ENCODE data around the gene STEAP4.
"Not testable (repeated sequence)": the region's sequence is repeated elsewhere in the genome, so short reads cannot be mapped to it uniquely, and the experiment has no call there.

The STEAP4 gene

DNA sequence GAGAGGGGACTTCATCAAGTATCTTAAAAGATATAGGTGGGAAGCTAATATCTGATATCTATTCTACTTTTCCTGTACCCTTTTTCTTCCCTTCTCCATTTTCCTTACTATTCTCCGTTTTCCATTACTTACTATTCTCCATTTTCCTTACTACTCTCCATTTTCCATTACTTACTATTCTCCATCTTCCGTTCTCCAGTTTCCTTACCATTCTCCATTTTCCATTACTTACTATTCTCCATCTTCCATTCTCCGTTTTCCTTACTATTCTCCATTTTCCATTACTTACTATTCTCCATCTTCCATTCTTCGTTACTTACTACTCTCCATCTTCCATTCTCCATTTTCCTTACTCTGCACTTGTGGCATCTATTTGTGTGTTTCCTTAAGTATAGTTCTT, 39.3 kb downstream of the STEAP4 start:
- no peak for DNase-seq

DNA sequence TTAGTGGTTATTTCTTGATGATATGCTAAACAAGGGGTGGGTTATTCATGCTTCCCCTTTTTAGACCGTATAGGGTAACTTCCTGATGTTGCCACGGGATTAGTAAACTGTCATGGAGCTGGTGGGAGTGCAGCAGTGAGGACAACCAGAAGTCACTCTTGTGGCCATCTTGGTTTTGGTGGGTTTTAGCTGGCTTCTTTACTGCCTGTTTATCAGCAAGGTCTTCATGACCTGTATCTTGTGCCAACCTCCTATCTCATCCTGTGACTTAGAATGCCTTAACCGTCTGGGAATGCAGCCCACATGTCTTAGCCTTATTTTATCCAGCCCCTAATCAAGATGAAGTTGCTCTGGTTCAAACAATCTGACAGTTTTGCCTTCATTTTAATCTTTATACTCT, 41.7 kb downstream of the STEAP4 start:
- DNase-seq = not testable (repeated sequence)

DNA sequence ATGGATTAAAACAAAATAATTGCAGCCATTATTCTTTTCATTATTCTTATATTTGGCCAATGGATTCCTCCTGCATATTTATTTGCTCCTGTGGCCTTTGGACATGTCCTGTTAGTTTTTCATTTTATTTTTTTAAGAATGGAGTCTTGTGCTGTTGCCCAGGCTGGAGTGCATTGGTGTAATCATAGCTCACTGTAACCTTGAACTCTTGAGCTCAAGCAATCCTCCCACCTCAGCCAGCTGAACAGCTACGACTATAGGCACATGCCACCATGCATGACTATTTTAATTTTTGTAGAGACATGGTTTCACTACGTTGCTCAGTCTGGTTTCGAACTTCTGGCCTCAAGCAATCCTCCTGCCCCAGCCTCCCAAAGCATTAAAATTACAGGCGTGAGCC, 44.1 kb downstream of the STEAP4 start:
- no peak for DNase-seq

DNA sequence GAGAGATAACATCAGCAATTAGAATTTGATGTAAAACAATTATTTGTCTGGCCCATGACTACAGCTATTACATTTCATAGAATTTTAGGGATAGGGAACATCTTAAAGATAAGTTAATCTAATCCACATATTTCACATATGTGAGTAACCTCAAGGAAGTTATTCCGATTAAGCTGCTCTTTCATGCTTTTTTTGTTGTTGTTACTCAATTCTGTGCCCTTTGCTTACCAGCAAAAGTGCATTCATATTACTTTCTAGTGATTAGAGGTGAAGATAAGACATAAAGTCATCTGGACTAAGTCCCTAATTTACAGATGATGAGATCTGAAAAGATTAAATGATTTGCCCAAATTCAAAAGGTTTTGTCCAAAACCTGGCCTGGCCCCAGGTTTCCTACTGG, 46.0 kb downstream of the STEAP4 start:
- no peak for DNase-seq

DNA sequence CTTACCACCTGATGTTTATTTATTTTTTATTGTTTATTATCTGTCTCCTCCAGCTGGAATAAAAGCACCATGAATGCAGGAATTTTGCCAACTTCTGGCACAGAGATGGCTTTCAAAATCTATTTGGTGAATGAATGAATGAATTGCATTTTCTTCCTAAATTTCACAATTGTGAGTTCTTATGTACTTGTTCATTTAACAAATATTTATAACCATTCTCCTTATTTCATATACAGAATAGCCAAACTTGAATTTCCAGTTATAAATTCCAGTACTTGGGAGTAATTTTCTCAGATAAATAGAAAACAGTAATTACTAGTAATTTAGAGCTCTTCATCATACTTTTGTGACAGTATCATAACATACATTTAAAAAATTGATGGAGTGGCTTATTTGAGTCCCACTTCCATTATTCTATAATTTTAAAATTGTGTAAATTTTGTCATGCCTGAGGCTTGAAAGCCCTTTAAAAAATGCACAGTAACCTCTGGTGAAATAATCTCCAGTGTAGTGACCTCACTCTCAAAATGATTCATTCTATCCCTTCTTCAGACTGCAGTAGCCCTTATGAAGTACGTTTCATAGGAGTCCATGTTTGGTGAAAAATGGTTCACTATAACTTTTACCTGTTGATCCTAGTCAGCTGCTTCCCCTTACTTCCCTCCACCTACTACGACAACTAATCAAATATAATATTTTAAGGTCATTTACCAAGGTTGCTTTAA, 46.9 kb downstream of the STEAP4 start:
- no peak for DNase-seq

DNA sequence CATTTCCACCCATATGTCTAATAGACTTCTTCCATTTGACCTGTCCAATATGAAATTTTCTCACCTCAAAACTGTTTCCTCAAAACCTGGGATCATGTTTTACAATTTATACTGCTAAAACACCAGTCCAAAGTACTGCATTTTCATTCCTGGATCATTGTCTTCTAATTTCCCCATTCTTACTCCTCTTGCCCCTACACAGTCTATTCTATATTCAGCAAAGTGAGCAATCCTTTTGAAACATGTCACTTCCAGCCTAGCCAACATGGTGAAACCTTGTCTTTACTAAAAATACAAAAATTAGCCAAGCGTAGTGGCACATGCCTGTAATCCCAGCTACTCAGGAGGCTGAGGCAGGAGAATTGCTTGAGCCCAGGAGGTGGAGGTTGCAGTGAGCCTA, 48.4 kb downstream of the STEAP4 start:
- not testable (repeated sequence) for DNase-seq

DNA sequence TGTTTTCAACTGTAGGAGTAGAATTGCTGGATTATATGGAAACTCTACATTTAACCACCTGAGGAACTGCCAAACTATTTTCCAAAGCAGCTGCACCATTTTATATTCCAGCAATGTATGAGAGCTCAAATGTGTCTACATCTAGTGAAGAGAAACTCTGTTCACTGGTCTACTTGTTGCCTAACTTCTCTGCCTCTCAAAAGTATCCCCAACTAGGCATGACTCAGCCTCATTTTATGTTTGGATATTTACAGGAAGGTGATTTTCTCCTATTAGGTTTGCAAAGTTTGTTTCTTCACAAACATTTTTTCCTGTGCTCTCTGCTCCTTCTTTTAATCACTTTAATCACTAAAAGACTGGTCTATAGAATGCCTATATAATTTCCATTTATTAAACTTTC, 49.8 kb downstream of the STEAP4 start:
- DNase-seq = no peak

DNA sequence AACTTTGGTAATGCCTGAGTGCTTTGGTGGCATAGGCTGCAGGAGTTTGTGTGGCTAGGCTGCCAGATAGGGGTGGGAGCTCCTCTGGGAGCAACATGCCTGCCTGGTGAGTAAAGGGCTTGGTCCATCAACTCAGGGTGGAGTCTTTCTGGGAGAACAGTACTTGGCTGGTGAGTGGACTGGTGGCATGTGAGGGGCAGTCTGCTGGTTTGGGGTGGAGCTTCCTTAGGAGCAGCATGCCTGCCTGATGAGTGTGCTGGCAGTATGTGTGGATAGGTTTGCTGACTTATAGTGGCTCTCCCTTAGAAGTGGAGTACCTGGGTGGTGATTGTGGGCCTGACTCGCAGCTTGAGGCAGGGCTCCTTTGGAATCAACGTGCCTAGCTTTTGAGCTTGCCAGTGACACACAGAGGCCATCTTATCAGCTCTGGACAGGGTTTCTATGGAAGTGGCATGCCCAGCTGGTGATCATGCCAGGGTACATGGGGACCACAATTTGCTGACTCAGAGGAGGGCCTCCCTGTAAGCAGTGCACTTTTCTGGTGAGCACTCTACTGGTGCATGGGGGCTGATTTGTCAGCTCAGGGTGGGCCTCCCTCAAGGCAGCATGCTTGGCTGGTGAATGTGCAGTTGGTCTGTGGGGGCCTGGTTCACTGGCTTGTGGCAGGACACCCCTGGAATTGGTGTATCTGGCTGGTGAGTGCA, 51.8 kb downstream of the STEAP4 start:
- no peak for DNase-seq

DNA sequence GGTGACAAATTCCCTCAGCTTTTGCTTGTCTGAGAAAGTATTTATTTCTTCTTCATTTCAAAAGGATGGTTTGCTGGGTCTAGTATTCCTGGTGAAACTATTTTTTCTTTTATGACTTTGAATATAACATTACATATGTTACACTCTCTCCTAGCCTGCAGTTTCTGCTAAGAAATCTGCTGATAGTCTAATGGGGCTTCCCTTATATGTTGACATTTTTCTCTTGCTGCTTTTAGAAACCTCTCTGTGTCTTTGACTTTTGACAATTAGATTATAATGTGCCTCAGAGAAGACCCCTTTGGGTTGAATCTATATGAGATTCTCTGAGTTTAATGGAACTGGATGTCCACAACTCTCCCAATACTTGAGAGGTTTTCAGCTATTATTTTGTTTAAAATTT, 53.1 kb downstream of the STEAP4 start:
- no peak for DNase-seq

DNA sequence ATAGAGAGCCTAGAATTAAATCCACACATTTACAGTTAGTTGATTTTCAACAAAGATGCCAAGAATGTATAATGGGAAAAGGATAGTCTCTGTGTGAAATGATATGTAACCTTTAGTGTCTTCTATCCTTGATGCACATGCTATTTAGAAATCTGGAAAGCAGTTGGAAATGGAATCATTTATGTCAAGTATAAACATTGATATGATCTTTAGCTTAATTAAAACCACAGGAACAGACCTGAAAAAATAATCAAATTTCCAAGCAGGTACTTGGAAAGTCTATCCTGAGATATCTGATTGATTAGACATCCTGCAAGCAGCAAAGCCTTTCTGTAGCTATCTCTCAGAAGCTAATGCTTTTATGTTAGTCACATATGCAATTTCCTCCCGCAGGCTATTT, 62.4 kb downstream of the STEAP4 start:
- no peak for DNase-seq

DNA sequence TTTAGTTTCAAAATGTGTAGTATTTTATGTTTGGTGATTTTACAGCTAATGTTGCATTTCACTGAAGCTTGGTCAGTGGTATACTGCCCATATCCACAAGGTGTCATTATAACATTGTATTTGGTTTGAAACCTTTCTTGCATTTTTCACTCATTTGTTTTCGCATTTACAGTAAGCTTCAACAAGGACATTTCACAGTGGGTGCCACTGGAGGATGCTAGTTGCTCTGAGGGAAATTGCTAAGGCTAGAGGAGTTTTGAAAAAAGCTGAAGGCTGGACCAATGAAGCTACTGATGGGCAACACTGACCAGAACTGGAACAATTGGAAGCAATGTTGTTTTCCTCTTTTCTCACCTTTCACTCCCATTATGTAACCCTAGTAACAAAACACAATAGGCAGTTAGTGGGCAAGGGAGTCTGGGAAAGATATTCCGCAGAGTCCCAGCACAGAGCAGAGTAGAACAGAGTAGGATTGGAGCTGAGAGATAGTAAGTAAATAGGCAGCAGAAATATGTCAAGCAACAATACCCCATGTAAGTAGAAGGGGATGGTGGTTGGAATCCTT, 63.3 kb downstream of the STEAP4 start:
- DNase-seq = no peak

DNA sequence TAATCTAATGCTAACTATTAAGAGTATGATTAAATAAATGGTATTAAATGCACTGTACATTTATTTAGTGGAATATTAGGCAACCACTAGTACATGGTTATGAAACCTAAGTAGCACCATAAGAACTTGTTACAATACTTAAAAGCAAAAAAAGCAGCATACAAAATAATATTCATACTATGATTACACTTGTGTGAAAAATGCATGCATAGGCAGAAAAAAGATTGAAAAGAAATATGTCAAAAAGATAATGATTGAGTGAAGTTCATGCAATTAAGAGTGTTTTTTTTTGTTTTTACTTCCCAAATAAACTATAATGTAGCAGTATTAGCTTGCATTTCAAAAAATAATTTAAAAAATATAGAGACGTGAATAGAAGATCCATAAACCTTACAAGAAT, 66.8 kb downstream of the STEAP4 start:
- DNase-seq = no peak

DNA sequence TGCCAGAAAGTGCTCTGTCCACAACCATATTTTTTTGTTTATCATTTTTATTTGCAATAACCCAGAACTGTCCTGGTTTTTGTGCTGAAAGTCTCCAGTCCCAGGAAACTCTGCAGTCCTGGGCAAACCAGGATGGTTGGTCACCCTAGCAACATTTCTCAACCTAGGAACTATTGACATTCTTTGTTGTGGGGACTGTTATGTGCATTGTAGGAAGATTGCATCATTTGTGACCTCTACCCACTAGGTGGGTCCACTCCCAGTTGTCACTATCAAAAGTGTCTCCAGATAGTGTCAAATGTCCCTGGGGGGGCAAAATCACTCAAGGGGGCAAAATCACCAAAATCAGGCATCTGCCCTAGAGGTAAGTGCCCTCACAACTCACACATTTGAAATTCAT, 72.9 kb downstream of the STEAP4 start:
- DNase-seq = no peak

DNA sequence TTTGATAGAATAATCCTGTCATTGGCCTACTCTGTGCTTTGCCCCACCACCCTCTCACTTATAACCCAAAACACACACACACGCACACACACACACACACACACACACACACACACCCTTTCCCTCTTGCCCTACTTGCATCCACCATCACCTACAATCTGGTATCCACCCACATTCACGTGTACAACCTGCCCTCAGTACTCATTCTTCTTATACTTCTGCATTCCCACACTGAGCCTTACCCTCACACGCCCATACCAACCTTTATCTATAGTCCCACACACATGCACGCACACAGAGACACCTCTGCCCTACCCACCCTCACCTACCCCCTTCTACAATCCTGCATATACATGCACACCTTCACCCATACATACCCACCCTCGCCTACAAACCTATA, 76.0 kb downstream of the STEAP4 start:
- no peak for DNase-seq

DNA sequence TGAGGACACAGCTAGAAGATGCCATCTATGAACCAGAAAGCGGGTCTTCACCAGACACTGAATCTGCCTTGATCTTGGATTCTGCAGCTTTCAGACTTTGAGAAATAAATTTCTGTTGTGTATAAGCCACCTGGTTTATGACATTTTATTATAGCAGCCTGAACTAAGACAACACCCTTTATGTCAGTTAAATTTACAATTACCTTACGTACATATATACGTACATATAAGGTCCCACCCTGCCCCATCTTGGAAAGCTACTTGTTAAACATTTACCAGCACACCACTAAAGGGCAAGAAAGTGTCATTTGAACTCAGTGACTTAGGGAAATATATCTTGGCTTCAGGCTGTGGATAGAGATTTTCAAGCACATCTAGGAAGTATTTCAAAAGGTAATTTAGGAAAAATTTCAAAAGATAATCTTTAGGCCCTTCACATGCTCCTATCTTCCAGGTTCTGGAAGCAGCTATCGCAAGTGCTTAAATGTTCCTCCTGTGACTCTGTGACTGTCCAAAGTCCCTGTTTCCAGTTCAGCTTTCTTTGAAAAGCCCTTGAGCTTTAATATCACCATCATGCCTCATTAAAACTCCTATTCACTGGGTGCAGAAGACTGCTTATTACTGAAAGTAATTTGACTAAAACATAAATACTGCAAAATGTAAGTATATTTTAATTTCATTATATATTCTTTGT, 77.2 kb downstream of the STEAP4 start:
- DNase-seq = no peak

DNA sequence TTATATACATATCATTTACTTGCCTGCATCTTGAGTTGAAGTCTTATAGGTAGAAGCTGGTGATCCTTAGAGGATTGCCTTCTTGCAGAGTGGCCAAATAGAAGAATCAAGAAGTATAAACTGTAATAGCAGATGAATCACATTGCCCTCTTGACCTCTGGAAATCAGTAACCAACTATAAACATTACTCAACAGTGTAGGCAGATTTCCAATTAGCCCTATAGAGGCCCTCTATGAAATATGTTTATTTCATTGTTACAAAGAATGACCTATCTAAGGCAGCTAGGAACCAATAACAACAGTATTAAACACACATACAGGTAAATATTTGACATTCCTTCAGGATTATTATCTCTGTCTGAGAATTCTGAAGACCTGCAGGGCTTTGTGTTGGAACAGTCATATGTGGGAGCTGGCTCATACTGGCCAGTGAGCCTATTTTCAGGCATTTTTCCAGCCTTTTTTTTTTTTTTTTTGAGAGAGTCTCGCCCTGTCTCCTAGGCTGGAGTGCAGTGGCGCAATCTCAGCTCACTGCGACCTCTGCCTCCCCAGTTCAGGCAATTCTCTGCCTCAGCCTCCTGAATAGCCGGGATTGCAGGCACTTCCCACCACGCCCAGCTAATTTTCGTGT, 79.7 kb downstream of the STEAP4 start:
- DNase-seq = no peak

DNA sequence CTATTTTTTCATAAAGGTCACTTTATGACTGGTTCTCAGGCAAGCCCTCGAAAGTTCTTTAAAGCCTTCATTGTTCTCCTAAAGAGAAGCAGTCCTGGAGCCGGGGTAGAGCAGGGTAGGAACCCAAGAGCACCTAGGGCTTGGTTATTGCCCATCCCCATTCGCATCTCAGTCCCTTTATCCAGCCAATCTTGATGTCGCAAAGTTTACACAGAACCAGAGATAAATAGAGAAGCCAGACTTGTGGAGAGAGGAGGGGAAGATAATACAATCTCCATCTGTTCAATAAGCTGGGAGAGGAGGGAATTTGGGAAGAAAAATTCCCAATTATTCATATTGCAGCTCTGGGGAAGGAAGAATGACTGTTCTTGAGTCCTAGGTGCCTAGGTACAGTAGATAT, 80.5 kb downstream of the STEAP4 start:
- DNase-seq = no peak

DNA sequence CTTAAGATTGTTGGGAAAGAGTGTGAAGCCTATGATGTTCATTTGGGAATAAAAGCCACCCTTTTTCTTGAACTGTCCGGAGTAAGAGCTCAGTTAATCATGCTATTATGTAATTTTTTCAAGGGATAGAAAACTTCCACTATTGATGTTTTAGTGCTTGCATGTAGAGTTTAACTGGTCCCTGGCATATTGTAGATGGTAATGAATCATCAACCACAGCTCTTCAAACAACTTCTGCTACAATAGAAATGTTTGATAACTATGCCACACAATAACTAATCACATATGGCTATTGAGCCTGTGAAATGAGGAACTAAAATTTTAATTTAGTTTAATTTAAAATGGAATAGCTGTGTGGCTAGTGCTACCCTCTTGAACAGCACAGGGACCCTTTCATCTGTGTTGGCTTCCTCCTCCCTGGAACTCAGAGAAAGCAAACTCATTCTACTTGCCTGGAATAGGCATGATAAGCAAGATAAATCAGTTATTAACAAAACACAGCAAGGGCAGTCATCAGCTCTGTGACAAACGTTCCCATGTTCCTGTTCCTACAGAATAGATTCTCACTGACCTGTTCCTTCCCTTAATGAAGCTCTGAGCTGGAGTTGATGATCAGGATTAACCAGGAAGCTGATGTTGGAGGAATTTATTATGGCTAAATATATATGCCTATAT, 82.0 kb downstream of the STEAP4 start:
- no peak for DNase-seq

DNA sequence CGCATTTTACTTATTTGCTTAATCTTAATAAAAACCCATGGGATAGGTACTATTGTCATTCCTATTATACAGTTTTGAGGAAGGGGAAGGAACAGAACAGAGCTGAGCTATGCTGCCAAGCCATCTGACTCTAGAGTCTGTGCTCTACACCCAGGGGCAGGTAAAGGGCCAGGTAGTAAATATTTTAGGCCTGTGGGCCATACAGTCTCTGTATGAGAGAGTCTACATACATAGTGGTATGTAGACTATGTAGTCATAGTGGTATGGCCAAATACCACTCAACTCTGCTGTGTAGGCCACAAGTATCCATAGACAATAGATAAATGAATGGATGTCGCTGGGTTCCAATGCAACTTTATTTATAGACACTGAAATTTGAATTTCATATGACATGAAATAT, 83.4 kb downstream of the STEAP4 start:
- no peak for DNase-seq
